CD4-positive, alpha-beta memory T cell (primary cell): ENCODE results near the gene PID1. TPM values are rescaled to one million over a fixed set of nuclear protein-coding genes. Genes with fewer than 3 reads are reported as not detected.
"Not testable (repeated sequence)": the region's sequence is repeated elsewhere in the genome, so short reads cannot be mapped to it uniquely, and the experiment has no call there.

ENCODE experiments used
- CTCF ChIA-PET: fragments of 350-600 bp; sonication (Branson Sonifier 250); formaldehyde crosslinking; loops from one replicate; lab custom pipeline; 2021; ENCODE audit warnings: inconsistent platforms; ENCODE audit not compliant: partially characterized antibody; lab: Charles Lee
- POLR2A ChIA-PET: fragments of 350-600 bp; sonication (Branson Sonifier 250); formaldehyde crosslinking; loops from one replicate; lab custom pipeline; 2021; ENCODE audit not compliant: partially characterized antibody; lab: Charles Lee
- DNase-seq, 5 donors: peaks; one replicate each; pipeline versions ENCODE4 v3.0.0 to v3.0.0-alpha.2; 2020 to 2022; ENCODE audit warnings: mixed read lengths in 1 of 5
- H3K27ac ChIP-seq: one replicate; pipeline ENCODE4 v1.7.0; 2013; ENCODE audit warnings: low read depth, low read length
- H3K27me3 ChIP-seq: 2 replicates; pipeline ENCODE4 v1.7.0; 2013; ENCODE audit warnings: mild to moderate bottlenecking, low read length, moderate library complexity; ENCODE audit not compliant: insufficient read depth
- H3K36me3 ChIP-seq: 2 replicates; pipeline ENCODE4 v1.7.0; 2013; ENCODE audit warnings: mild to moderate bottlenecking, low read length, moderate library complexity; ENCODE audit not compliant: insufficient read depth
- H3K4me1 ChIP-seq: 2 replicates; pipeline ENCODE4 v1.7.0; 2013; ENCODE audit warnings: mild to moderate bottlenecking, low read length, moderate library complexity; ENCODE audit not compliant: insufficient read depth
- H3K4me3 ChIP-seq, 2 donors: one replicate each; pipeline ENCODE4 v1.7.0; 2013; ENCODE audit warnings: low read length in 2 of 2, mild to moderate bottlenecking in 1 of 2
- H3K9me3 ChIP-seq, 2 donors: one replicate each; pipeline ENCODE4 v1.7.0; 2013; ENCODE audit warnings: low read length in 2 of 2, control low read depth in 1 of 2; ENCODE audit not compliant: control insufficient read depth in 1 of 2
- H3K27ac Mint-ChIP-seq, 7 donors: one replicate each; pipeline ENCODE4 v1.8.0; 2020 to 2021; ENCODE audit warnings: mixed read lengths in 7 of 7, mild to moderate bottlenecking in 6 of 7, inconsistent platforms in 3 of 7, moderate library complexity in 3 of 7
- H3K27me3 Mint-ChIP-seq, 2 donors: one replicate each; pipeline ENCODE4 v1.8.0; 2020 to 2021; ENCODE audit warnings: mixed read lengths in 2 of 2
- H3K36me3 Mint-ChIP-seq, 2 donors: one replicate each; pipeline ENCODE4 v1.8.0; 2020 to 2021; ENCODE audit warnings: mixed read lengths in 2 of 2, inconsistent platforms in 1 of 2, mild to moderate bottlenecking in 1 of 2
- H3K4me1 Mint-ChIP-seq, 4 donors: one replicate each; pipeline ENCODE4 v1.8.0; 2020 to 2021; ENCODE audit warnings: mixed read lengths in 4 of 4, mild to moderate bottlenecking in 1 of 4
- H3K4me3 Mint-ChIP-seq, 8 donors: one replicate each; pipeline ENCODE4 v1.8.0; 2020 to 2021; ENCODE audit warnings: mixed read lengths in 8 of 8, mild to moderate bottlenecking in 7 of 8, moderate library complexity in 6 of 8, inconsistent platforms in 3 of 8
- H3K9me3 Mint-ChIP-seq, 8 donors: one replicate each; pipeline ENCODE4 v1.8.0; 2020 to 2021; ENCODE audit warnings: mixed read lengths in 8 of 8, mild to moderate bottlenecking in 5 of 8, inconsistent platforms in 3 of 8, moderate library complexity in 1 of 8
- intact Hi-C: fragments of 100-400 bp; cut with micrococcal nuclease; formaldehyde crosslinking; loops from one replicate; pipeline ENCODE4 v1.15.1; 2023
- polyA plus RNA-seq, 2 donors: library from polyadenylated mRNA; unstranded; fragments of 300-500 nt; fragmentation: Illumina TruSeq; gene quantifications; one replicate each; pipeline ENCODE4 v1.2.3, GENCODE V29; 2021
- total RNA-seq, 2 experiments: library from RNA; stranded (reverse); gene quantifications; one replicate each; pipeline ENCODE4 v1.2.3, GENCODE V29; 2021

PID1 gene
- total and polyA plus RNA-seq, 4 experiments from 2014 or later: 0.47 to 0.55 TPM; not detected in 2

- Mint-ChIP-seq H3K4me1 (no peaks in the 10 kb centered on the region), H3K27ac (no peak overlapping the region), H3K36me3 (no peaks in the 10 kb centered on the region), H3K27me3 (no peaks in the 10 kb centered on the region), H3K4me3 (no peak overlapping the region), H3K9me3 (peaks cover 0 to 8% (median under 1%) of the 10 kb centered on the region in 8 donors)
- H3K36me3 ChIP-seq: no peaks in the 10 kb centered on the region
- intact Hi-C loops: no loop called here
- no peaks in the 10 kb centered on the region for H3K27me3 ChIP-seq
- no peaks in the 10 kb centered on the region for H3K4me1 ChIP-seq
- H3K27ac ChIP-seq: no peak overlapping the region
- no peaks in the 10 kb centered on the region for H3K9me3 ChIP-seq
- POLR2A ChIA-PET: no interaction called here
- no peak for DNase-seq
- CTCF ChIA-PET: no interaction called here
- no peak overlapping the region for H3K4me3 ChIP-seq
Measured at GRCh38 chr2:229199267-229199666, 71.8 kb downstream of the PID1 start.

- ChIA-PET POLR2A (no interaction called here), CTCF (no interaction called here)
- Mint-ChIP-seq H3K9me3 (peaks cover 0 to 10% (median 0%) of the 10 kb centered on the region in 8 donors), H3K27me3 (no peaks in the 10 kb centered on the region), H3K36me3 (no peaks in the 10 kb centered on the region), H3K4me1 (no peaks in the 10 kb centered on the region), H3K27ac (no peak overlapping the region), H3K4me3 (no peak overlapping the region)
- Histone ChIP-seq H3K9me3 (no peaks in the 10 kb centered on the region), H3K4me1 (no peaks in the 10 kb centered on the region), H3K36me3 (no peaks in the 10 kb centered on the region), H3K4me3 (no peak overlapping the region), H3K27me3 (no peaks in the 10 kb centered on the region), H3K27ac (no peak overlapping the region)
- no peak for DNase-seq
- intact Hi-C loops: no loop called here
Measured at GRCh38 chr2:229196448-229196847, 74.6 kb downstream of the PID1 start.

- no peaks in the 10 kb centered on the region for H3K36me3 Mint-ChIP-seq
- H3K27me3 Mint-ChIP-seq: no peaks in the 10 kb centered on the region
- Histone ChIP-seq H3K4me1 (no peaks in the 10 kb centered on the region), H3K27me3 (no peaks in the 10 kb centered on the region), H3K4me3 (no peak overlapping the region), H3K27ac (no peak overlapping the region), H3K36me3 (no peaks in the 10 kb centered on the region), H3K9me3 (no peaks in the 10 kb centered on the region)
- H3K4me1 Mint-ChIP-seq: no peaks in the 10 kb centered on the region
- POLR2A ChIA-PET: no interaction called here
- H3K27ac Mint-ChIP-seq: no peak overlapping the region
- DNase-seq: no peak
- no peak overlapping the region for H3K4me3 Mint-ChIP-seq
- peaks cover 0 to 8% (median 0%) of the 10 kb centered on the region in 8 donors for H3K9me3 Mint-ChIP-seq
- CTCF ChIA-PET: no interaction called here
- intact Hi-C loops: no loop called here
Measured at GRCh38 chr2:229195346-229195947, 75.6 kb downstream of the PID1 start.

GRCh38 chr2:229193281-229193680 lies 77.8 kb downstream of the PID1 start:
- DNase-seq: no peak
- CTCF ChIA-PET: no interaction called here
- H3K9me3 ChIP-seq: no peaks in the 10 kb centered on the region
- Mint-ChIP-seq H3K27me3 (no peaks in the 10 kb centered on the region), H3K9me3 (peaks cover 0 to 3% (median under 1%) of the 10 kb centered on the region in 8 donors), H3K4me1 (no peaks in the 10 kb centered on the region), H3K4me3 (no peak overlapping the region), H3K27ac (no peak overlapping the region), H3K36me3 (no peaks in the 10 kb centered on the region)
- POLR2A ChIA-PET: no interaction called here
- intact Hi-C loops: no loop called here
- no peak overlapping the region for H3K27ac ChIP-seq
- H3K27me3 ChIP-seq: no peaks in the 10 kb centered on the region
- no peaks in the 10 kb centered on the region for H3K36me3 ChIP-seq
- H3K4me1 ChIP-seq: no peaks in the 10 kb centered on the region
- H3K4me3 ChIP-seq: no peak overlapping the region

DNA sequence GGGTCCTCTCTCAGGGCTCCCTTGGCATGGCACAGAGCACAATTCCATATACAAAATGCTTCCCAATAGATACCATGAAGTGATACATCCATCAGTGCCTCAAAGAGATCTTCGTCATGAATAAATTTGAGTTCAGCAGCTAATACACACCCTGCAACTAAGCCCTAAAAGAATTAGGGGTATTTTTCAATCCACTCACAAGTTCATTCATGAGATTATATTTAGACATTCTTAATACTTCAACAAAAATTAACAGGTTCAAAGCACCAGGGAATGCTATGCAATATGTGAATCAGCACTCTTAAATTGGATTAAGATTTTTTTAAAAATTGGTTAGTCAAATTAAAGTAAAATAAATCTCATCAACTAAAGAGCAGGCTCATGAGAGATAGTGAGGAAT lies 79.7 kb downstream of the PID1 start:
- no peaks in the 10 kb centered on the region for H3K36me3 Mint-ChIP-seq
- peaks cover 0 to 19% (median 16%) of the 10 kb centered on the region in 8 donors for H3K9me3 Mint-ChIP-seq
- no peaks in the 10 kb centered on the region for H3K36me3 ChIP-seq
- no peak overlapping the region for H3K4me3 ChIP-seq
- no peak overlapping the region for H3K27ac ChIP-seq
- no peaks in the 10 kb centered on the region for H3K4me1 ChIP-seq
- no peaks in the 10 kb centered on the region for H3K4me1 Mint-ChIP-seq
- ChIA-PET POLR2A (no interaction called here), CTCF (no interaction called here)
- no peak overlapping the region for H3K27ac Mint-ChIP-seq
- peaks cover 0 to 6% of the 10 kb centered on the region in 2 donors for H3K9me3 ChIP-seq
- H3K4me3 Mint-ChIP-seq: no peak overlapping the region
- intact Hi-C loops: no loop called here
- no peak for DNase-seq
- H3K27me3 Mint-ChIP-seq: no peaks in the 10 kb centered on the region
- H3K27me3 ChIP-seq: no peaks in the 10 kb centered on the region

GRCh38 chr2:229187123-229187522 lies 84.0 kb downstream of the PID1 start:
- H3K9me3 ChIP-seq, H3K4me3 ChIP-seq, H3K27me3 Mint-ChIP-seq, H3K36me3 ChIP-seq, H3K4me3 Mint-ChIP-seq, POLR2A ChIA-PET, H3K27ac ChIP-seq, CTCF ChIA-PET, intact Hi-C loops, H3K27me3 ChIP-seq, DNase-seq, H3K4me1 Mint-ChIP-seq, H3K36me3 Mint-ChIP-seq, H3K27ac Mint-ChIP-seq, H3K4me1 ChIP-seq: not testable (repeated sequence)
- H3K9me3 Mint-ChIP-seq: peaks cover 0 to 27% (median 18%) of the 10 kb centered on the region in 8 donors

DNA sequence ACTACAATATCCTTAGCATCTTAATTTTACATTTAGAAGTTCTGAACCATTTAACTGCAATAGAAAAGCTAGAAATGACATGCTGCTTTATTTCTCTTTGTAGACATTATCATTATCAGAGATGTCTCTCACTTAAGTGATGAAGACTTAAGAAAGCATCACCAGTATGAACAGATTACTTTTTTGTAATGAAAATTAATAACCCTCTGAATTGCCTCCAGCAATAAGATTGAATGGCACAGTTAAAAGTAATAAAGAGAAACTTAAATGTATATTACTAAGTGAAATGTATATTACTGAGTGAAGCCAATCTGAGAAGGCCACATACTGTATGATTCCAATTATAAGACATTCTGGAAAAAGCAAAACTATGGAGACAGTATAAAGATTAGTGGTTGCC lies 89.4 kb downstream of the PID1 start:
- H3K9me3 Mint-ChIP-seq: peaks cover 0 to 10% (median 5%) of the 10 kb centered on the region in 8 donors
- Histone ChIP-seq H3K4me1 (no peaks in the 10 kb centered on the region), H3K4me3 (no peak overlapping the region), H3K36me3 (no peaks in the 10 kb centered on the region), H3K9me3 (no peaks in the 10 kb centered on the region), H3K27me3 (no peaks in the 10 kb centered on the region), H3K27ac (no peak overlapping the region)
- H3K4me3 Mint-ChIP-seq: no peak overlapping the region
- ChIA-PET POLR2A (no interaction called here), CTCF (no interaction called here)
- no peaks in the 10 kb centered on the region for H3K27me3 Mint-ChIP-seq
- no peaks in the 10 kb centered on the region for H3K36me3 Mint-ChIP-seq
- intact Hi-C loops: no loop called here
- DNase-seq: no peak
- H3K27ac Mint-ChIP-seq: no peak overlapping the region
- H3K4me1 Mint-ChIP-seq: no peaks in the 10 kb centered on the region

- intact Hi-C loops: no loop called here
- Mint-ChIP-seq H3K27ac (no peak overlapping the region), H3K4me3 (no peak overlapping the region), H3K4me1 (no peaks in the 10 kb centered on the region), H3K9me3 (peaks cover 0 to 9% (median 4%) of the 10 kb centered on the region in 8 donors), H3K27me3 (no peaks in the 10 kb centered on the region), H3K36me3 (no peaks in the 10 kb centered on the region)
- DNase-seq: no peak
- Histone ChIP-seq H3K4me3 (no peak overlapping the region), H3K27me3 (no peaks in the 10 kb centered on the region), H3K36me3 (no peaks in the 10 kb centered on the region), H3K4me1 (no peaks in the 10 kb centered on the region), H3K27ac (no peak overlapping the region), H3K9me3 (no peaks in the 10 kb centered on the region)
- CTCF ChIA-PET: no interaction called here
- POLR2A ChIA-PET: no interaction called here
Measured at GRCh38 chr2:229180658-229181057, 90.4 kb downstream of the PID1 start.
